HG02852 (cell line): ENCODE results near the gene GRIN1.

Experiments
- ATAC-seq: cut with Tn5 transposase; IDR thresholded peaks from one replicate; pipeline ENCODE4 v1.9.1; 2021; ENCODE audit warnings: mild to moderate bottlenecking, moderate library complexity; ENCODE audit not compliant: unreplicated experiment

GRIN1 gene

DNA sequence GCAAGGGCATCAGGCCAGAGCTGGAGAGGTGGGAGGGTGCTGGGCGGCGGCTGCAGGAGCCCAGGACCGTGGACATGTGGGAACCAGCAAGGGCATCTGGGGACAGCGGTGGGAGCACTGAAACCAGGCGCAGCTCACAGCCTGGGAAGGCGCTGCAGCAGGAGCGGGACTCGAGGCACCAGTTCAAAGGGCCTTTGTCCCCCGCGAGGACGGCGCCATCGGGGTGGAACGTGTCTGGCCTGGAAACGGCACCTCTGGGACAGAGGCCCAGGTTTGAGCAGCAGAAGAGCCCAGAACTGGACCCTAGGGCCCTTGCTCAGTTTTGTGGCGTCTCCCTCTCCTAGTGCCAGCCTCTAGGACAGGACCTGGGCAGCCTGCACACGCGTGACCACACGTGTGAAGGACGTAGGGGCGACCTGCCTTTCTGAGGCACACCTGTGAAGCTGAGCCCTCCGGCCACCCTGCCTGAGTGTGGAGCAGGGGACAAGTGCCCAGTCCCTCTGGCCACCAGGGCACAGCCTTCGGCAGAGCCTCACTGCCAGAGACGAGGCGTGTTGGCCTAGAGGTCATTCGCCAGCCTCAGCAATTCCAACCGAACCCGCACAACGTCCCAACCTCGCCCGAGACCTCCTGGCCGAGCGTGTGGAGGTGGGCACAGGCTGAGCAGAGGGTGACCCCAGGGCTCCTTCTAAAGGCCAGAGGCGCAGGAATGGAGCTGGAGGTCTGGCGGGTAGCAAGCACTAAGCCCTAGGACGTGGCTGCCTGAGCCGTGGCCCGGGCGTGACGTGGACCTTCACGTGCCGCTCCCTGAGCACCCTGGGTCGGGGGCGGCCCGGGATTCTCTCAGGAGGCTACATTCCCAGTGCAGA, 35.1 kb downstream of the GRIN1 start:
- ATAC-seq, result no peak

DNA sequence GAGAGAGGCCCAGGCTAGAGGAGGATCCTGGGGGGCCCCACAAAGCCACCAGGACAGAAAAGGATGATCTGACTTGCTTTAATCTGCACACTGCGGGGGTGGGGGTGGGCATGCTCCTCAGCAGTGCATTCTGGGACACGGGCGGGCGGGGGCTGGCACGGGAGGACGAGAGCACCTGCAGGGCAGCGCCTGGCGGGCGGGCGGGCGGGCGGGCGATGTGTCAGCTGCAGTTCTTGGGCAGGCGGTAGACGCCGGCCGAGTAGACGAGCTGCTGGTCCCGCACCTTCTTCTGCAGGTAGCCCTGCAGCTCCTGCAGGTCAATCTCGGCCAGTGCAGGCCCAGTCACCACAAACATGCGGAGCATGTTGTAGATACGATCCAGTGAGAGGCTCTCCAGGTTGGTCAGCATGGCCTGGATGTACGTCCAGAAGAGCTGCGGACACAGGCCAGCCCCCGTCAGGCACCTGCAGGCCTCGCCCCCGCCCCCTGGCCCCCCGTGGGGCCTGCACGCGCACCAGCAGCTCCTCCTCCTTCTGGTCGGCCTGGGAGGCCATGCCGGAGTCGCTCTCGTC, 35.9 kb downstream of the GRIN1 start:
- ATAC-seq, result no peak

DNA sequence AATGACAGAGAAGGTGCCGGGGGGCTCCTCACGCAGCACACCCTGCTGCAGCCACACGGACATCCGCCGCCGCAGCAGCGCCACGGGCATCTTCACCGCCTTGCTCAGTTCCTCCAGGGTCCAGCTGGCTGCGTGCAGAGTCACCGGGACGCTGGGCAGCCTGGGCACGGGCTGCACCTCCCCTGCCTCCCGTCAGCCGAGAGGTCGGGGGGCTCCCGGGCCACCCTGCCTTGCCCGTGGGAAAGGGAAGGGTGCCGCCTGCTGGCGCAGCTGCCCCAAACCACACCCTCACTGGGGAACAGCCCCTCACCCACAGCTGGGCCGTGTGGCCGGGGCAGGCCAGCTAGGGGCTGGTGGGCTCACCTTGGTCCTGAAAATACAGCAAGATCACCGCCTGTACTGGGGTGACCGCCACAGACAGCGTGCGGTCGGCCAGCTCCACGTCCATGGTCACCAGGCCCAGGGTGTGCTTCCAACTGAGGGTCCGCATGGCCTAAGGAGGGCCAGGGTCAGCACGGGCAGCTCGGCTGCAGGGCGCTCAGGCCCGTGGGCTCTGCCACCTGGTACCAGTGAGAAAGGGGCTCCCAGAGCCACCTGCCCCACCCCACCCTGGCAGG, 36.5 kb downstream of the GRIN1 start:
- ATAC-seq, result no peak

DNA sequence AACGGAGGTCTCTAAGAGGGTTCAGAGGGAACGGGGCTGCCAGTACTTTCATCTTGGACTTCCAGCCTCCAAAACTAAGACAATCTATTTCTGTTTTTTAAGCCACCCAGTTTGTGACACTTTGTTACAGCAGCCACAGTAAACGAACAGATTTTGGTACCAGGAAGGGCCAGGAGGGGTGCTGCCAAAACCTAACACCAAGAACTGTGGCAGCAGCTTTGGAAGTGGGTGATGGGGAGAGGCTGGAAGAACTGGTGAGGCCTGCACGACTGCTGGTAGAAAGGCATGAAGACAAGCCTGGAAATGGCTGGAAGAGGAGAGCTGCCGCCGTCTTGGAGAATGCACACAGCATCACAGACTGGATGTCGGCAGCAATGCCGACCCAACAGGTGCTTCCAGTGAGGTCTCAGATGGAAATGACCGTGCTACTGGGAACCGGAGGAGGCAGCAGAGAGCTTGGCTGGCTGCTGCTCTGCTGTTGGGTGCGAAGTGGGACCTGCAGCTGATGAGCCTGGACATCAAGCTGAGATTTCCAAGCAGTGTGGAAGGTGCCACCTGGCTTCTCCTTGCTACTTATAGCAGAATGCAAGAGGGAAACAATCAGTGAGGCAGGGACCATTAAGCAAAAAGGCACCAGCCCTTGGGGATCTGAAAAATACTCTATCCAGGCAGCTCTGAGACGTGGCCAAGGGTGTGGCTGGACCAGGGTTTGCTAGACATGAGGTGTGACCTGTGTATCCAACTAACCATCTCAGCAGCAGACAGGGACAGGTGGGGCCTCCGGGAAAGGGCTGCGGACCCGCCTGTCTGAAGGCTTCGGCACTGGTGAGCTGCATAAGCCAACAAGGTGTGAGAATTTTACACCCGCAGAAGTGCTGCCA, 37.6 kb downstream of the GRIN1 start:
- ATAC-seq, result no peak

DNA sequence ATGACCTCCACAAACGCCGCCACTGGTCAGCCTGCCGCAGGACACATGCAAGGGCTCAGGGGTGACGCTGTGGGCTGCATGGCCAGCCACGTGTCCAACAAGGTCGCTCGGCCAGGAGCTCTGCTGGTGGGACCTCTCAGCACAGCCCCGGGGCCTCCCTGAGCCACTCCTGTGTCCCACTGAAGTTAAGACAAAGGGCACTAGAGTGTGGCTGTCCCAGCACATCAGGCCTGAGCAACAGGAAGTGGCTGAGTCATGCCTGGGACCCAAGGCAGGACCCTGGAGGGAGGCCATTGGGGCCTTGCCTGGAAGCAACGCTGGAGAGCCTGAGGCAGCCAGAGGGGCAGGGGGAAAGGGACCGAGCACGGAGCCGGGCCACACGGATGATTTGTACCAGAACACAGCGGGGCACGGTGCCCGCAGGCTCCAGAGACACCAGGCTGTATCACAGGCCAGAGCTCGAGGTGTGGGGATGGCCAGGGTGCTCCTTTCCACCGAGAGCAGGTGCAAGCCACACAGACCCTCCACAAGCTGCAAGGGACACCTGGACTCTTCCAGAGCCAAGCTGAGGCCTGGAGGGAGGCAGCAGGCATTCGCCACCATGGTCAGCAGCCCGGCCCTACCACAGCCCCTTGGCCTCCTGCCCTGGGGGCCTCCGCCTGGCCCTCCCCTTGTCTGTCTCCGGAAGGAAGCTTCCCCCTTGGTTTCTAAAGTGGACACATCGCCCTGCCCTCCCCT, 39.4 kb downstream of the GRIN1 start:
- no peak for ATAC-seq

DNA sequence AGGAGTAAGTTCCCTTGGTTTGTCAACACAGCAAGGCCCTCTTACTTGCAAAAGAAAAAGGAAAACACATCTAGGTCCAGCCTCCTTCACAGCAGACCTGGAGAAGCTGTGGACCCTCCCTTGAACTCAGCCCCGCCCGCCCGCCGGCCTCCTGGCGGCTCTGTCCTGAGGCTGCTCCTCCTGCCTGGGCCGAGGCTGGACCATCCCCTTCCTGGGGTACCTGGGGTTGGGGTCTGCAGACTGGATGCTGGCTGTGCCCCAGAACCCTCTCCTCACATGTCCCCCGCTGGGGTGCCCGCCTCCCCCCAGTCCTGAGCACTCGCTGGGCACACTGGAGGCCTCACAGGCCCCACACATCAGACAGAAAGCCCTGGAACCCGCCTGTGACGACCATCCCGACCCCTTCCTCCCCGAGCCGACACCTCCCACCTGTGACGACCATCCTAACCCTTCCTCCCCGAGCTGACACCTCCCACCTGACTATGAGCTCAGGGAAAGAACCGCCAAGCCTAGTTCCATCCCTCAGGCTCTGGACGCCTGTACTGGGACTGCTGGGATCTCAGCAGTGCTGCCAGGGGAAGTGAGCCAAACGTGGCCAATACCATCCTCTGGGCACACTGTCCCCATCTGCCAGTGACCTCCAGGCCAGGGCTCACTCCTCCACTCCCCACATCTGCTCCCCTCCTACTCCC, 40.1 kb downstream of the GRIN1 start:
- no peak for ATAC-seq

DNA sequence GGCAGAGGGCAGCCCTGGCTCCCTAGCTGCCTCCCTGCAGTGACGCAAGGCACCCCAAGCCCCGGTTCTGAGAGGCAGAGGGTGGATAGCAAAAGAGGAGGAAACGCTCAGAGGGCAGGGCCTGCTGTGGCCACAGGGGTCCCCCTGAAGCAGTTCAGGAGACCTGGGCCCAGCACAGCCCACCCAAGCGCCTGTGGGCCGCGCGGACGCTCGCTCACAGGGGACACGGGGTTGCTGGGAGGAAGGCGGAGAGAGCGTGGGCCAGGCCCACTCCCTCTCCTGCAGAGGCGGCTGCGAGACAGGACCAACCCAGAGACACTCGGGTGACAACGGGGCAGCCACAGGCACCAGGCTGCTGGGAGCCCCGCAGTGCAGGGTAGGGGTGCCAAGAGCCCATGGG, 40.8 kb downstream of the GRIN1 start:
- no peak for ATAC-seq

DNA sequence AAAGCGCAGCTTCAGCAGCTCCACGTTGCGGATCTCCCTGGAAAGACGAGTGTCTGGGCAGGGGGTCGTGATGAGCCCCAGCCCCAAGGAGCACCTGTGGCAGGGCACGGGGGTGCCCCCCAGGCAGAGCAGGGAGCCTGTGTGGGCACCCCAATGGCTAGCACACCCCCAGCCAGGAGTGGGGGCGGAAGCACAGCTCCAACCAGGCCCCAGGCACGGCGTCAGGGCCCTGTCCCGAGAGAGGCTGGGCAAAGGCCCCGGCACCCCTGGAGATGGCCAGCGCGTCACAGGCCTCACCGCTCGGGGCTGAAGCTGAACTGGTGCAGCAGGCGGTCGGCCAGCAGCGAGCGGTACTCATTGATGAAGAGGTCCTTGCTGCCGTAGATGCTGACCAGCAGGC, 41.5 kb downstream of the GRIN1 start:
- no peak for ATAC-seq

DNA sequence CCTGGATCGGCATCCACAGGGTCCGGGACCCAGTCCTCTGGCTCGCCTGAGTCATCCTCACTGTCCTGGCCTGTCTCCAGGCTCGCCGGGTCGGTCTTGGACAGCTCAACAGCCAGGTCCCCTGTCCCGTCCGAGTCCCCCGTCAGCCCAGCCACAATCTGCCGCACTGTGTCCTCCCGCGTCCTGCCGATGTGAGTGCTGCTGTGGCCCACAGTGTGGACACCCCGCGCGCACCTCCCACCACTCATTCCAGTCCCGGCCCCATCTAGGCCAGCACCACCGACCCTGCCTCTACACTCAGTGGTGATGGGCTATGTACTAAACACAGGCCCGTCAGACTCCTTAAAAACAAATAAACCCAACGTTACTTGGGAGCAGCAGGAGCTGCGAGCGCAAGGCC, 42.7 kb downstream of the GRIN1 start:
- no peak for ATAC-seq

DNA sequence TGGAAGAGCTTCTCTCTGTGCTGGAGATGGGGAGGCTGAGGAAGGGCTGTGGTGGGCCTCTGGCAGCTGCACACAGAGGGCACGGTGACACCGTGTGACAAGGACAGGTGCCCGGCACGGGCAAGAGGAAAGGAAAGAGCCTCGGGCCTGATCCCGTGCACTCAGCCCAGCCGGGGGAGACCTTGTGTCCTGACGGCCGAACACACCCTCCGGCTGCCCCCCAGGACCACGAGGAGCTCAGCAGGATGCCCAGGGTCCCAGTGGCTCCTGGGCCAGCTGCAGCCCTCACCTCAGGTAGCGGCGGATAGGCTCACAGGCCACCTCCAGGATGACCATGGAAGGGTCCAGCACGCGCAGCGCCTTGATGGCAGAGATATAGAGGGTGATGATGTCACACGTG, 43.9 kb downstream of the GRIN1 start:
- ATAC-seq, result no peak

DNA sequence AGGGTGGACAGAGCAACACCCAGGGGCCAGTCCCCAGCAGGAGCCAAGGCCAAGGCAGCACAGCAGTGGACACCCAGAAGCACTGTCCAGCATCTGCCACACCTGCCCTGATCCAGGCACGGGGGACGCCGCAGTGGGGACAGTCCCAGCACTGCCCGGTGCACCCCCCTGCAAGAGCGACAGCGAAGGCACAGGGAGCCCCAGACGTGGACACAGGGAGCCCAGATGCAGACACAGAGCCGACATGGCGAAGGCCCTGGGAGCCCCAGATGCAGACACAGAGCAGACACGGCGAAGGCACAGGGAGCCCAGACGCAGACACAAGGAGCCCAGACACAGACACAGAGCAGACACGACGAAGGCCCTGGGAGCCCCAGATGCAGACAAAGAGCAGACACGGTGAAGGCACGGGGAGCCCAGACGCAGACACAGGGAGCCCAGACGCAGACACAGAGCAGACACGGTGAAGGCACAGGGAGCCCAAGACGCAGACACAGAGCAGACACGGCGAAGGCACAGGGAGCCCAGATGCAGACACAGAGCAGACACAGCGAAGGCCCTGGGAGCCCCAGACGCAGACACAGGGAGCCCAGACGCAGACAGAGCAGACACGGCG, 45.1 kb downstream of the GRIN1 start:
- ATAC-seq, result no peak

DNA sequence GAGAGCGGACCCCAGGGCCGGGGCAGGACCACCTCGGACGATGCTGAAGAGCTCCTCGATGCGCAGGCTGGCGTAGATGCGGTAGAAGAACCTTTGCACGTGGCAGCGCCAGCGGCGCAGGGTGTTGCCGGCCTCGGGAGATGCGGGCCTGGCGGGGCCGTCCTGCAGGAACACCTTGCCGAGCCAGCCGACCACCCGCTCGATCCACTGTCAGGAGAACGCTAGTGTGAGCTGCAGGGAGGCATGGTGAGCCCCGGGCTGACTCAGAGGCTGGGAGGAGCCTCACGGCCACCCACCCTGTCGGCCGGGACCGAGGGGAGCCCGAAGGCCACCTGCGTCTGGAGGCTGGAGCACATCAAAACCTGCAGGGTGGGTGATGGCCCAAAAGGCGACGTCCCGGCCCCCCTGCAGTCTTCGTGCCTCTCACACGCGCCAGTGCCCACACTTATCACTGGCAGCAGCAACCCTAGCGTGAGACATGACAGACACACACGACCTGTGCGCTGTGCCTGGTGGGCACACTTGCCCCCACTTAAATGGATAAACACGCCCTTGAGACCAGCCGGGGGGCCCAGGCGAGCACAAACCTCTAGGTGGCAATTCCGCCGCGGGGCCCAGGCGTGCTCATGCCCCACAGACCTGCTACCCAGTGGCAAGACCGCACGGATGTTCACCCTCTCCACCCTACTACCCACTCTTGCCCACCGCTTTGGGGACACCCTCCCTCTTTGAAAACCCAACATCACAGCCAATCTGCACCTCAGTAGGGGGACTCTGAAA, 46.1 kb downstream of the GRIN1 start:
- no peak for ATAC-seq

DNA sequence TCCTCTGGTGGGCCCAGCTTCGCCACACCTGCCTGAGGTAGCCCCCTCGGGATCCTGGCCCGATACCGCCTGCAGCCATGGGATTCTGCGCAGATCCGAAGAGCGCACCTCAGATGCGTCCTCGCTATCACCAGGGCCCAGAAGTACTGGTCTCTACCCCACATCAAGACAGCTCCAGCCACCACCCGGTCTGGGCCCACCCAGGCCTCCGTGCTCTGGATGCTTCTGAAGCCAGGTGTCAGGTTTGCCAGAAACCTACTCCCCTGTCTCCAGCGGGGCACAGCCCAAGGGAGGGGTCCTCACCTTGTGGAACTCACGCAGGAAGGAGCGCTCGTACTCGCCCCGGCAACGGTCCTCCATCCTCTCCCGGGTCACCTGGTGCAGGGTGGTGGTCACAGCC, 47.0 kb downstream of the GRIN1 start:
- no peak for ATAC-seq

DNA sequence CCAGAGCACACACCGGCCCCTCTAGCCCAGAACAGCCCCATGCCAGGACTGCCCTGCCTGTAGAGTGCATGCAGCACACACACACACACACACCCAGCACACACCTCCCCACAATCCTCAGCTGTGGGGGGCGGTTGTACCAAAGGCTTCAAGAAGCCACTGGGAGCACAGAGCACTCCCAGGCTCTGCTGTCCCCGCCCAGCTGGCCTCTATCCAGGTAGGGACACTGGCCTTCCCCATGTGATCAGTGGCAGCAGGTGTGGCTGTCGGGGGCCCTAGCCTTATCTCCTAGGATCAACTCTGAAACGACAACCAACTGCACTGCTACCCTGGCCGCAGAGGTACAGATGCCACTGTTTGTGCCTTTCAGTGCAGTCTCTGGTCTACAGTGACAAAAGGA, 47.4 kb downstream of the GRIN1 start:
- no peak for ATAC-seq

DNA sequence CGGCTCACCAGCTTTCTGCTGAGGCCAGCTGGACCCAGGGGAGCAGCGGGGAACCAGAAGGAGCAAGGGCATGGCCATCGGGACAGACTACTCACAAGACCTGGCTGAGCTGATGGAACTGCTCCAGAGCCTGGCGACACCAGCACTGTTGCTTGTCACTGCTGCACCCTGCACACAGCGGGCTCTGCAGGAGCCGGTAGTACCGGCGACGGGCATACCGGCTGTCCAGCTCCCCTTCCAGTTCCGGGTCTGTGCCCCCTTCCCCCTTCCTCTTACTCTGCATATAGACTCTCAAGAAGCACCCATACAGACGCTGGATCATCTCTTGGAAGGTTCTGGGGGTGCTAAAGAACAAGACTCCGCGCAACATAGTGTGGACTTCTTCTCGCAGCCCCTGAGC, 48.4 kb downstream of the GRIN1 start:
- ATAC-seq, result no peak

DNA sequence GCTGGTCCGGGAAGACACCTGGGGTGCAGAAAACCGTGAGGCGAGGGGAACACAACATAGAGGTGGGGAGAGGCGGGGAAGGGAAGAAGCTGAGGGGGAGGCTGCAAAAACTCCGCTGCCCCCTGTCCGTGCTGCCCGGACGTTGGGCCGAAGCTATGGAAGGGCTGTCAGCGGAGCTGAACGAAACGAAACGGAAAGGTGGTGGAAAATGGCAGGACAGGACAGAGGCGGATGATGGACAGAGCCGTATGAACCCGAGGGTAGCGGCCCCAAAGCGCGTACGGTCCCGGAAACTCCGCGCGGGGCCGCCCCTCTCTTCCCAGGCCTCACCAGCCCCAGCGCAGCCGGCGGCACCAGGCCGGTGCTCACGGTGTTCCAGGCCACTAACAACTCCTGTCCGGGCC, 49.1 kb downstream of the GRIN1 start:
- ATAC-seq, result no peak

DNA sequence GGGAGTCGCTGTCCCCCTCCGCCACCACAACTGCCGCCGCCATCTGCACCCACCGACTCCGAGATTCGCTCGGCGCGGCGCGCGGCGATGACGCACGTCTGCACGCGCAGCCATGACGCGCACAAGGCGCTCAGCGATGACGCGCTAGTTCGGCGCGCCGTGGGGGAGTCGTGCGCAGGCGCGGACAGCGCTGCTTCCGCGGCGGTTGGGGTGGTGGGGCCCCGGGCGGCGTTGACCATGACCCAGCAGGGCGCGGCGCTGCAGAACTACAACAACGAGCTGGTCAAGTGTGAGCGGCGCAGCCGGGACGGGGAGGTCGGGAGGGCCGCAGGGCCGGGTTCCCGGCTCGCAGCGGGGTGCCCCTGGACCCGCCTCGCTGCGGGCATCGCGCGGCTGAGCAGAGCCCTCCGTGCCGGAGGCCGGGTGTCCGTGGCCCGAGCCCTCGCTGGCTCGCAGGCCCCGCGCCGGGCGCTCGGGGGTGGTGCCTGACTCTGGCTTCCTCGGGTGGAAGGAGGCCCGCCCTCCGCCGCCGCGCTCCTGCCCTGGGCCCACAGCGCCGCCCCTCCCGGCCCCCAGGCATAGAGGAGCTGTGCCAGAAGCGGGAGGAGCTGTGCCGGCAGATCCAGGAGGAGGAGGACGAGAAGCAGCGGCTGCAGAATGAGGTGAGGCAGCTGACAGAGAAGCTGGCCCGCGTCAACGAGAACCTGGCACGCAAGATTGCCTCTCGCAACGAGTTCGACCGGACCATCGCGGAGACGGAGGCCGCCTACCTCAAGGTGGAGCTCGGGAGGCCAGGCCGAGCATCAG, 49.7 kb downstream of the GRIN1 start, which contains the start of the genes ANAPC2 and SSNA1:
Gene ANAPC2, minus strand, starts transcription at position 71 of the 807 bp plus-strand sequence. Its CDS starts 28 bp downstream, at position 43.
Gene SSNA1, plus strand, starts transcription at position 187 of the 807 bp plus-strand sequence. Its CDS starts 51 bp downstream, at position 238.
- ATAC-seq, result peak; percentile 80
